Progenitor cell of endocrine pancreas (in vitro differentiated cells): Measurements from ENCODE around the gene FRAT1. TPM values are rescaled to one million over a fixed set of nuclear protein-coding genes. Genes with fewer than 3 reads are reported as not detected.
A peak's percentile ranks its signal among the peaks of the same experiment; 100 is the strongest.

Experiments
- DNase-seq: peaks from one replicate; pipeline ENCODE4 v3.0.0; 2021; ENCODE audit warnings: low spot score; ENCODE audit not compliant: unreplicated experiment
- H3K27ac Mint-ChIP-seq: 2 replicates; pipeline ENCODE4 v1.8.0; 2021; ENCODE audit warnings: mild to moderate bottlenecking, moderate library complexity, mixed read lengths
- H3K27me3 Mint-ChIP-seq: 2 replicates; pipeline ENCODE4 v1.8.0; 2021; ENCODE audit warnings: mixed read lengths
- H3K36me3 Mint-ChIP-seq: 2 replicates; pipeline ENCODE4 v1.8.0; 2022; ENCODE audit warnings: mixed read lengths; ENCODE audit not compliant: insufficient read depth
- H3K4me1 Mint-ChIP-seq: 2 replicates; pipeline ENCODE4 v1.8.0; 2021; ENCODE audit warnings: low read depth, mixed read lengths
- H3K4me3 Mint-ChIP-seq: 2 replicates; pipeline ENCODE4 v1.8.0; 2021; ENCODE audit warnings: low read depth, mild to moderate bottlenecking, moderate library complexity, mixed read lengths
- H3K9me3 Mint-ChIP-seq: 2 replicates; pipeline ENCODE4 v1.8.0; 2021; ENCODE audit warnings: low read depth, mixed read lengths
- CTCF ChIP-seq: fragments of 200-600 bp; sonication (generic); IDR thresholded peaks from one replicate; pipeline ENCODE4 v1.5.0; 2021; ENCODE audit warnings: antibody characterized with exemption, mild to moderate bottlenecking; ENCODE audit not compliant: unreplicated experiment
- total RNA-seq: library from RNA; stranded (reverse); gene quantifications from 2 replicates; pipeline ENCODE4 v1.2.1, GENCODE V29; 2021

Gene FRAT1
- total RNA-seq, 1 donor from 2014 or later, result 15.7 TPM

GRCh38 chr10:97292097-97292861, 26.8 kb upstream of the FRAT1 start, which contains the start of gene ARHGAP19:
Gene ARHGAP19, minus strand, starts transcription at chr10:97292637. Its CDS starts 10 bp downstream, at chr10:97292627.
- Mint-ChIP-seq H3K27me3 (no peaks in the 10 kb centered on the region), H3K4me1 (peaks cover 22% of the 10 kb centered on the region), H3K27ac (peak within 1 kb of the TSS; percentile 93), H3K9me3 (no peaks in the 10 kb centered on the region), H3K36me3 (peaks cover 2% of the 10 kb centered on the region), H3K4me3 (peak within 1 kb of the TSS; percentile 92)
- peak; percentile 84 for DNase-seq
- peak; percentile 39 for TF ChIP-seq CTCF

GRCh38 chr10:97292862-97293198, 26.2 kb upstream of the FRAT1 start:
- no peak for TF ChIP-seq CTCF
- Mint-ChIP-seq H3K4me3 (peak overlapping the region; percentile 92), H3K27ac (peak overlapping the region; percentile 93), H3K9me3 (no peaks in the 10 kb centered on the region), H3K27me3 (no peaks in the 10 kb centered on the region), H3K4me1 (peaks cover 24% of the 10 kb centered on the region), H3K36me3 (peaks cover 2% of the 10 kb centered on the region)
- DNase-seq, result no peak

- Mint-ChIP-seq H3K27me3 (no peaks in the 10 kb centered on the region), H3K9me3 (no peaks in the 10 kb centered on the region), H3K27ac (peak overlapping the region; percentile 43), H3K36me3 (no peaks in the 10 kb centered on the region), H3K4me3 (no peak overlapping the region), H3K4me1 (peaks cover 20% of the 10 kb centered on the region)
- no peak for TF ChIP-seq CTCF
- DNase-seq, result no peak
Measured at GRCh38 chr10:97297556-97298222, 21.4 kb upstream of the FRAT1 start.

GRCh38 chr10:97298223-97298571, 20.9 kb upstream of the FRAT1 start:
- Mint-ChIP-seq H3K36me3 (no peaks in the 10 kb centered on the region), H3K4me3 (no peak overlapping the region), H3K27me3 (no peaks in the 10 kb centered on the region), H3K9me3 (no peaks in the 10 kb centered on the region), H3K27ac (peak overlapping the region; percentile 43), H3K4me1 (peaks cover 18% of the 10 kb centered on the region)
- no peak for DNase-seq
- no peak for TF ChIP-seq CTCF

GRCh38 chr10:97300980-97301379, 18.1 kb upstream of the FRAT1 start:
- H3K4me1 Mint-ChIP-seq, result peaks cover 10% of the 10 kb centered on the region
- H3K4me3 Mint-ChIP-seq, result no peak overlapping the region
- no peaks in the 10 kb centered on the region for H3K27me3 Mint-ChIP-seq
- H3K9me3 Mint-ChIP-seq, result no peaks in the 10 kb centered on the region
- no peak for DNase-seq
- TF ChIP-seq CTCF, result no peak
- H3K27ac Mint-ChIP-seq, result no peak overlapping the region
- H3K36me3 Mint-ChIP-seq, result no peaks in the 10 kb centered on the region
